ENCODE results near the gene ZNF689. TPM values are rescaled to one million over a fixed set of nuclear protein-coding genes. Genes with fewer than 3 reads are reported as not detected.

ZNF689 gene
- total and polyA plus RNA-seq, 2 of the 13 experiments (the other 11 are each of a cell fraction or from before 2014, with no cell fraction given) = 9.7 to 19.5 TPM

GRCh38 chr16:30619638-30620037 lies 9.4 kb upstream of the ZNF689 start (continued):
- TF ChIP-seq SP1 (IDR thresholded peaks at IDR 0.05) (no peak), SP1 (CRISPR knock-in tag; IDR thresholded peaks at IDR 0.05) (no peak)

DNA sequence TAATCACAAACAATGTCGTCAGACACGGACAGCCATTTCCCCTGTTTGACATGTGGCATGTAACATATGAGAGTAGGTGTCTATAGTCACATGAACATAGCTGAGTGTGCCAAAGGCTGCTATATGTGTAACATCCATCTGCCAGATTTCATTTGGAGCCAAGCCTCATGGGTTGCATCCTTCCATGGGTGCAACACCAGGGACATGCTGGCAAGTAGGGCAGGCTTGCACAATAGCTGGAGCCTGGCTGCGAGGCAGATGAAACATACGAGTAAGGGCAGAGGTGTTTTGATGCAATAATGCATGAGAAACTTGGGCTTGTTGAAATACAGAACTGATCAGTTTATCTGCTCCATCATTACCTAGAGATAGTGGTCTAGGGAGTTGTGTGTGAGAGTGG lies 9.0 kb upstream of the ZNF689 start:
- H3K9me3 ChIP-seq (ENCODE audit: low read length) = no peaks in the 10 kb centered on the region

More for the DNA sequence above, 9.0 kb upstream of the ZNF689 start:
- Histone ChIP-seq H2AFZ (ENCODE audit: low read length) (no peak overlapping the region), H3K27ac (ENCODE audit: extremely low read length, insufficient read depth, low read length) (no peak overlapping the region), H3K4me2 (ENCODE audit: low read depth, low read length) (0 out of 2 replicates have a peak overlapping the region, but pooled peaks have one; percentile 2), H3K4me3 (replicated peaks in 1 of 3; ENCODE audit: insufficient read depth in 1 of 3, low read depth in 2 of 3, low read length in 3 of 3) (no peak overlapping the region), H4K20me1 (ENCODE audit: insufficient read depth, low read length) (no peaks in the 10 kb centered on the region), H3K36me3 (replicated peaks in 1 of 2; ENCODE audit: control insufficient read depth in 1 of 2, insufficient read depth in 2 of 2, low read length in 2 of 2) (no peaks in the 10 kb centered on the region), H3K27me3 (ENCODE audit: control insufficient read depth in 1 of 2, insufficient read depth in 2 of 2, low read length in 2 of 2) (peaks cover 0 to 19% of the 10 kb centered on the region in 2 experiments; a peak in 3 of 5 replicates), H3K9ac (ENCODE audit: insufficient read depth, low read depth, low read length) (no peak overlapping the region), H3K4me1 (ENCODE audit: insufficient read depth, low read length) (peaks cover 86% of the 10 kb centered on the region), H3K79me2 (ENCODE audit: insufficient read depth, low read length) (no peaks in the 10 kb centered on the region)
- BruUV-seq (replicated peaks) = no TSS peak
- TF ChIP-seq KLF9 (CRISPR knock-in tag; IDR thresholded peaks at IDR 0.05; ENCODE audit: low read depth) = no peak
- TF ChIP-seq MAZ (IDR thresholded peaks at IDR 0.05; ENCODE audit: borderline replicate concordance, low read depth, low read length) = no peak
- no peak for TF ChIP-seq MAZ (CRISPR knock-in tag; IDR thresholded peaks at IDR 0.05; ENCODE audit: low read depth)
- TF ChIP-seq ZNF776 (CRISPR knock-in tag; IDR thresholded peaks at IDR 0.05) = no peak
- TF ChIP-seq CREM (IDR thresholded peaks at IDR 0.05) = no peak
- TF ChIP-seq CREM (CRISPR knock-in tag; IDR thresholded peaks at IDR 0.05) = no peak
- TF ChIP-seq CEBPG (CRISPR knock-in tag; IDR thresholded peaks at IDR 0.05) = peak; percentile 62
- no peak for TF ChIP-seq ZNF235 (CRISPR knock-in tag; IDR thresholded peaks at IDR 0.05; ENCODE audit: borderline replicate concordance)
- TF ChIP-seq, protein P1, sequence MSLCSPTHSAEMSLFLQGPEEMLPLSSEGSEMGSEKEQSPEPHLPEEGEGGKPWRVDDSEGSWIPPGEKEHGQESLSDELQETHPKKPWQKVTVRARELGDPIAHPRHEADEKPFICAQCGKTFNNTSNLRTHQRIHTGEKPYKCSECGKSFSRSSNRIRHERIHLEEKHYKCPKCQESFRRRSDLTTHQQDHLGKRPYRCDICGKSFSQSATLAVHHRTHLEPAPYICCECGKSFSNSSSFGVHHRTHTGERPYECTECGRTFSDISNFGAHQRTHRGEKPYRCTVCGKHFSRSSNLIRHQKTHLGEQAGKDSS (CRISPR knock-in tag; IDR thresholded peaks at IDR 0.05; ENCODE audit: borderline replicate concordance, low read depth) = no peak
- no peak for TF ChIP-seq THAP8 (CRISPR knock-in tag; IDR thresholded peaks at IDR 0.05; ENCODE audit: borderline replicate concordance)
- TF ChIP-seq ZNF20 (CRISPR knock-in tag; IDR thresholded peaks at IDR 0.05) = no peak
- TF ChIP-seq EZH2 (conservative IDR thresholded peaks at IDR 0.05; ENCODE audit: low read depth, low read length) = no peak
- peak; percentile 91 for TF ChIP-seq CEBPB (IDR thresholded peaks at IDR 0.05; ENCODE audit: borderline replicate concordance, low read depth, low read length)
- no peak for TF ChIP-seq NCOA1 (CRISPR knock-in tag; IDR thresholded peaks at IDR 0.05)
- no peak for FAIRE-seq
- in situ Hi-C loops (cut with HindIII; ENCODE audit: extremely low pct_ligation_motif_present, low pct_unique_long_range_greater_than_20kb) (loop anchor here (10.0 kb wide), 1 partner anchor 264 kb away; the partner anchor contains the start of gene CD2BP2), intact Hi-C loops (cut with micrococcal nuclease; ENCODE audit: unreplicated experiment) (loop anchor here (5.0 kb wide), 1 partner anchor 77 kb away; no protein-coding TSS in a partner anchor)
- ChIA-PET POLR2A (interaction anchor here (1.1 to 6.5 kb wide), 4 partner anchors 10 to 212 kb away, joined by 3 to 46 read pairs (median 4); partner anchors contain the start of genes DCTPP1, ZNF689 and ZNF771), CTCF (ENCODE audit: low intra/inter-chr PET ratio, low total read pairs) (interaction anchor here (1.1 kb wide), 1 partner anchor 10 kb away, joined by 4 read pairs; no protein-coding TSS in a partner anchor)
- 47% methylated on average over 4 of the region's 4 CpGs for WGBS (ENCODE audit: low lambda C conversion rate)
- DNase-seq (ENCODE audit: low spot score) = no peak
- no peak for ATAC-seq

Measured in HepG2 (cell line).